ENCODE measurements around the gene GPBP1L1.

GRCh38 chr1:45658171-45658570 is 28.2 kb downstream of the GPBP1L1 start:
- TF ChIP-seq POLR2A (IDR thresholded peaks at IDR 0.05; ENCODE audit: low read depth, low read length) (no peak), TAF1 (IDR thresholded peaks at IDR 0.05; ENCODE audit: low read depth, low read length) (no peak), POLR2AphosphoS5 (IDR thresholded peaks at IDR 0.05; ENCODE audit: low read depth, low read length) (no peak), SPI1 (IDR thresholded peaks at IDR 0.05; ENCODE audit: low read depth, low read length) (no peak), POU2F2 (IDR thresholded peaks at IDR 0.05; ENCODE audit: low read depth, low read length) (no peak)

All from GM12891 (cell line).